Measurements from ENCODE around the gene CNTNAP4.

GRCh38 chr16:76583945-76584344 is 306.7 kb downstream of the CNTNAP4 start:
- TF ChIP-seq POLR2AphosphoS5 (IDR thresholded peaks at IDR 0.05; ENCODE audit: low read depth, low read length) (no peak), TAF1 (IDR thresholded peaks at IDR 0.05; ENCODE audit: borderline replicate concordance, low read depth, low read length) (no peak)
